Mammary epithelial cell (primary cell): ENCODE results near the gene CDK5R1.
A peak's percentile ranks its signal among the peaks of the same experiment; 100 is the strongest.

Experiments
- EZH2 ChIP-seq: IDR thresholded peaks from 2 replicates; pipeline ENCODE4 v1.6.1; 2012; ENCODE audit warnings: low read length, inconsistent platforms, borderline replicate concordance
- TF ChIP-seq, protein P1 (sequence below), 2 donors: IDR thresholded peaks in 1 of 2; conservative IDR thresholded peaks in 1 of 2; 2 replicates each; pipeline ENCODE4 v1.5.1; 2011 to 2012; ENCODE audit warnings: inconsistent platforms in 2 of 2, low read length in 2 of 2, mild to moderate bottlenecking in 2 of 2, control low read depth in 1 of 2, low read depth in 1 of 2; ENCODE audit not compliant: insufficient read depth in 1 of 2; ENCODE audit errors: extremely low read depth in 1 of 2

DNA sequence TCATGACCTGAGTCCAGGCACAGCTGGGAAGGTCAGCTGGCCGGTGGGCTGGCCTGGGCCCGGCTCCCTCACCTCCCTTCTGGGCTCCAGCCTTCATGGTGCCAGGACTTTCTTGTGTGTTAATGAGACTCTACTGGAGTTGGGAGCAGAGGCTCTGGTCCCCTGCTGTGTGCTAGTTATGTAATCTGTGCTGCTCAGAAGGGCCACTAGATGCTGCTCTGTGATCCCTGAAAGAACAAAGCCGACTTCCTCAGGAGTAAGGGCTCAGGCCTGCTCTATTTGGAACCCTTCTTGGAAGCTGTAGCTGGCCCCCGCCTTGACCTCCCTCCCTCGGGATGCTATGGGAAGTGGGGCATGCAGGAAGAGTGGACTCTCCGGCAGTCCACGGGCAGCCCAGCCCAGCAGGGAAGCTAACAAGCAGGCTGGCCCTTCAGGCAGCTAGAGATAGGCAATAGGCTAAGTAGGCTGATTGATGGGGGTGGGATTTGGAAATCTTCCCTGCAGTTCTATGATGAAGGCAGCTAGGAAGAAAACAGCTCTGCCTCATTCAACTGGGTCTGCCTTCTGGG is 3.3 kb upstream of the CDK5R1 start:
- TF ChIP-seq, protein P1, sequence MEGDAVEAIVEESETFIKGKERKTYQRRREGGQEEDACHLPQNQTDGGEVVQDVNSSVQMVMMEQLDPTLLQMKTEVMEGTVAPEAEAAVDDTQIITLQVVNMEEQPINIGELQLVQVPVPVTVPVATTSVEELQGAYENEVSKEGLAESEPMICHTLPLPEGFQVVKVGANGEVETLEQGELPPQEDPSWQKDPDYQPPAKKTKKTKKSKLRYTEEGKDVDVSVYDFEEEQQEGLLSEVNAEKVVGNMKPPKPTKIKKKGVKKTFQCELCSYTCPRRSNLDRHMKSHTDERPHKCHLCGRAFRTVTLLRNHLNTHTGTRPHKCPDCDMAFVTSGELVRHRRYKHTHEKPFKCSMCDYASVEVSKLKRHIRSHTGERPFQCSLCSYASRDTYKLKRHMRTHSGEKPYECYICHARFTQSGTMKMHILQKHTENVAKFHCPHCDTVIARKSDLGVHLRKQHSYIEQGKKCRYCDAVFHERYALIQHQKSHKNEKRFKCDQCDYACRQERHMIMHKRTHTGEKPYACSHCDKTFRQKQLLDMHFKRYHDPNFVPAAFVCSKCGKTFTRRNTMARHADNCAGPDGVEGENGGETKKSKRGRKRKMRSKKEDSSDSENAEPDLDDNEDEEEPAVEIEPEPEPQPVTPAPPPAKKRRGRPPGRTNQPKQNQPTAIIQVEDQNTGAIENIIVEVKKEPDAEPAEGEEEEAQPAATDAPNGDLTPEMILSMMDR (conservative IDR thresholded peaks at IDR 0.05 in 1 of 2, IDR thresholded peaks at IDR 0.05 in 1 of 2; ENCODE audit: extremely low read depth in 1 of 2, insufficient read depth in 1 of 2, low read depth in 1 of 2, low read length in 2 of 2), result peak; percentile 63 to 87
- no peak for TF ChIP-seq EZH2
